Effector memory CD4-positive, alpha-beta T cell (primary cell): ENCODE data around the gene ZNF780A.
A peak's percentile ranks its signal among the peaks of the same experiment; 100 is the strongest.

Source experiments
- DNase-seq, 3 donors: peaks; one replicate each; pipeline ENCODE4 v3.0.0-alpha.2; 2020
- H3K27ac ChIP-seq: 2 replicates; pipeline ENCODE4 v1.7.0; 2013; ENCODE audit warnings: mild to moderate bottlenecking, low read length, moderate library complexity; ENCODE audit not compliant: insufficient read depth, poor library complexity, severe bottlenecking
- H3K27me3 ChIP-seq: replicated peaks from 2 replicates; pipeline ENCODE4 v1.7.0; 2013; ENCODE audit warnings: mild to moderate bottlenecking, low read length; ENCODE audit not compliant: insufficient read depth, control insufficient read depth, poor library complexity, severe bottlenecking
- H3K36me3 ChIP-seq: 2 replicates; pipeline ENCODE4 v1.7.0; 2013; ENCODE audit warnings: mild to moderate bottlenecking, low read length, moderate library complexity; ENCODE audit not compliant: control insufficient read depth, insufficient read depth
- H3K4me1 ChIP-seq: 2 replicates; pipeline ENCODE4 v1.7.0; 2013; ENCODE audit warnings: low read length, mild to moderate bottlenecking; ENCODE audit not compliant: control insufficient read depth, insufficient read depth, poor library complexity, severe bottlenecking
- H3K4me3 ChIP-seq: 2 replicates; pipeline ENCODE4 v1.7.0; 2013; ENCODE audit warnings: low read length, low read depth, mild to moderate bottlenecking; ENCODE audit not compliant: insufficient read depth, poor library complexity, severe bottlenecking
- H3K9me3 ChIP-seq: 2 replicates; pipeline ENCODE4 v1.7.0; 2013; ENCODE audit warnings: mild to moderate bottlenecking, low read length, moderate library complexity; ENCODE audit not compliant: control insufficient read depth

ZNF780A gene

GRCh38 chr19:40088299-40089047 is 2.3 kb downstream of the ZNF780A start:
- peaks cover 4% of the 10 kb centered on the region for H3K4me1 ChIP-seq
- no peak overlapping the region for H3K4me3 ChIP-seq
- no peak overlapping the region for H3K27ac ChIP-seq
- H3K9me3 ChIP-seq, result no peaks in the 10 kb centered on the region
- H3K27me3 ChIP-seq, result no peaks in the 10 kb centered on the region
- DNase-seq, result no peak
- peaks cover 12% of the 10 kb centered on the region for H3K36me3 ChIP-seq

DNA sequence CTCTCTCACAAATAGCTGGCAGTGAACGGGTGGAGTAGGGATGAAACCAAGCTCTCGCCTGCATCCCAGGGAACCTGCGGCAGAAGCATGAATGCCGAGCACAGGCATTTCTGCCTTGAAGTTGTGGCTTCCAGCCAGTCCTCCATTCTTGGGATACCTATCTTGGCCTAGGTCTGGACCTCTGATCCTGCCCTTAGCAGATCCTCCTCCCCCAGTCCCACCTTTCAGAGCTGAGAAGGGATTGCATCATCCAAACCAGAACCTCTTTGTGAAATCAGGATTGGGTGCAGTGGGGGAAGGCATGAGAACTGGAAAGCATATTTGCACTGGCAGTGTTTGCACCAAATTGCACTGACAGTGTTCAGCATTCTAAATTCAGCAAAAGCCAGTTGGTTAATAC is 5.8 kb downstream of the ZNF780A start:
- Histone ChIP-seq H3K4me1 (peaks cover 4% of the 10 kb centered on the region), H3K36me3 (peaks cover 46% of the 10 kb centered on the region), H3K27me3 (no peaks in the 10 kb centered on the region), H3K27ac (no peak overlapping the region), H3K4me3 (no peak overlapping the region), H3K9me3 (no peaks in the 10 kb centered on the region)
- DNase-seq, result no peak

DNA sequence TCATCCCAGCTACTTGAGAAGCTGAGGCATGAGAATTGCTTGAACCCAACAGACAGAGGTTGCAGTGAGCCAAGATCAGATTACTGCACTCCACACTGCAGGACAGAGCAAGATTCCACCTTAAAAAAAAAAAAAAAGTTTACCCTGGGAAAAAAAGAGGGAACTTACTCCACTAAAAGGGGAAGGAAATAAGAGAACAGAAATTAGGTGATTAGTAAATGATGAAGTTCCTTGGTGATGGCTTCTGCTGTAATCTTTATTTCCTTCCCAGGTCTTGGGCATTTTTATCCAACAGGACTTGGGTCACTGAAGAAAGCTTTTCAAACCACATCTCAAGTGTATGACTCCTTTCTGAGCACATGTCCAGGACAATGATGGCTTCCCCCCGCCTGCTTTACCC is 9.3 kb downstream of the ZNF780A start:
- no peaks in the 10 kb centered on the region for H3K4me1 ChIP-seq
- no peak overlapping the region for H3K27ac ChIP-seq
- no peak overlapping the region for H3K4me3 ChIP-seq
- no peak for DNase-seq
- no peaks in the 10 kb centered on the region for H3K27me3 ChIP-seq
- no peaks in the 10 kb centered on the region for H3K9me3 ChIP-seq
- H3K36me3 ChIP-seq, result peaks cover 77% of the 10 kb centered on the region

GRCh38 chr19:40080289-40080688 is 10.5 kb downstream of the ZNF780A start:
- Histone ChIP-seq H3K4me1 (no peaks in the 10 kb centered on the region), H3K9me3 (no peaks in the 10 kb centered on the region), H3K27ac (no peak overlapping the region), H3K4me3 (no peak overlapping the region), H3K36me3 (peaks cover 88% of the 10 kb centered on the region), H3K27me3 (no peaks in the 10 kb centered on the region)
- DNase-seq, result no peak

DNA sequence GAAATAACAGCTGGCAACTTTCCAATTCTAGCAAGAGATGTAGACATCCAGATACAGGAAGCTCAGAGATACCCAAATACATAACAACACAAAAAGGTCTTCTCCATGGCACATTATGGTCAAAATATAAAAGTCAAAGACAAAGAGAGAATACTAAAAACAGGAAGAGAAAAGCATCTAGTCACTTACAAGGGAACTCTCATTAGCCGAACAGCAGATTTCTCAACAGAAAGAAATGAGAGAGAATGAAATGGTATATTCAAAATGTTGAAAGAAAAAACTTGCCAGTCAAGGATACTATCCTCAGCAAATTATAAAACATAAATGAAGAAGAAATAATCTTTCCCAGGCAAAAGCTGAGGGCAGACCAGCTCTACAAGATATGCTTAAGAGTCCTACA is 12.4 kb downstream of the ZNF780A start:
- no peaks in the 10 kb centered on the region for H3K4me1 ChIP-seq
- no peaks in the 10 kb centered on the region for H3K27me3 ChIP-seq
- H3K4me3 ChIP-seq, result no peak overlapping the region
- no peaks in the 10 kb centered on the region for H3K9me3 ChIP-seq
- DNase-seq, result no peak
- no peak overlapping the region for H3K27ac ChIP-seq
- H3K36me3 ChIP-seq, result peaks cover 92% of the 10 kb centered on the region

DNA sequence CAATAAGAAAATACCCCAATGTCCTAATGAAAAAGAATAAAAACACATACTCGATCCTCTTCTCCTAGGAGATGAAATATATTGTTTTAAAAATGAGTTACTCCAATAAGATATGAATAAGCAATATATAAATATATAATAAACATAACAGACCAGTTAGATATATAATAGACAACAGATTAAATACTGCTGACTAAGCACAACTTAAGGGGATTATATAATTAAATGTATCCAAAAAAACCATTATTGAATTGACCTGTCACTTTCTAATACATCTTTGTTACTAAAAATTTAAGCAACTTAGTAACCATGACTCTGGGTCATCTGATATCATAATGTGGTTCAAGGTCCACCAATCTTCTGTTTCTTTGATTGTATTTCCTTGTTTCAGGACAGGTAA is 20.7 kb downstream of the ZNF780A start:
- DNase-seq, result no peak
- no peak overlapping the region for H3K4me3 ChIP-seq
- H3K36me3 ChIP-seq, result peaks cover 13% of the 10 kb centered on the region
- H3K27me3 ChIP-seq, result no peaks in the 10 kb centered on the region
- H3K4me1 ChIP-seq, result no peaks in the 10 kb centered on the region
- H3K9me3 ChIP-seq, result no peaks in the 10 kb centered on the region
- H3K27ac ChIP-seq, result no peak overlapping the region

DNA sequence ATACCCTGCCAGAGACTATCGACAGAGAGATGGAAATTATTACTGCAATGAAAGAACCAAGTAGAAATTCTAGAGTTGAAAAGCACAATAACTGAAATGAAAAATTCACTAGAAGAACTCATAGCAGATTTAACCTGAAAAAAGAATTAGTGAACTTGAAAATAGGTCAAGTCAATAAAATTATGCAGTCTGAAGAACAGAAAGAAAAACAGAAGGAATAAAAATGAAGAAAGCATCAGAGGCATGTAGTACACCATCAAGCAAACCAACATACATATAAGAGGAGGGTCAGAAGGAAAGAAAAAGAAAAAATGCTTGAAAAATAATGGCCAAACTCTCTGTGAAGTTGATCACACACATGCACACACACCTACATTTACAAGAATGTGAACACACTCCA is 31.1 kb downstream of the ZNF780A start:
- H3K4me3 ChIP-seq, result no peak overlapping the region
- no peak overlapping the region for H3K27ac ChIP-seq
- no peak for DNase-seq
- no peaks in the 10 kb centered on the region for H3K9me3 ChIP-seq
- H3K36me3 ChIP-seq, result no peaks in the 10 kb centered on the region
- H3K27me3 ChIP-seq, result no peaks in the 10 kb centered on the region
- peaks cover 8% of the 10 kb centered on the region for H3K4me1 ChIP-seq

- no peaks in the 10 kb centered on the region for H3K36me3 ChIP-seq
- no peak overlapping the region for H3K27ac ChIP-seq
- DNase-seq, result no peak
- no peaks in the 10 kb centered on the region for H3K27me3 ChIP-seq
- peaks cover 12% of the 10 kb centered on the region for H3K4me1 ChIP-seq
- H3K4me3 ChIP-seq, result no peak overlapping the region
- H3K9me3 ChIP-seq, result no peaks in the 10 kb centered on the region
Observed at GRCh38 chr19:40057166-40057565, 33.6 kb downstream of the ZNF780A start.

- H3K27me3 ChIP-seq, result no peaks in the 10 kb centered on the region
- H3K36me3 ChIP-seq, result no peaks in the 10 kb centered on the region
- H3K4me1 ChIP-seq, result peaks cover 12% of the 10 kb centered on the region
- no peaks in the 10 kb centered on the region for H3K9me3 ChIP-seq
- DNase-seq, result no peak
- peak overlapping the region; percentile 70 for H3K27ac ChIP-seq
- H3K4me3 ChIP-seq, result peak overlapping the region; percentile 78
Observed at GRCh38 chr19:40056505-40056904, 34.2 kb downstream of the ZNF780A start.

GRCh38 chr19:40055832-40056504 is 34.8 kb downstream of the ZNF780A start, which contains the start of gene ZNF780B:
TSS of gene ZNF780B (minus strand) at chr19:40056231. CDS start at chr19:40050332, 5,899 bp downstream.
- DNase-seq, result peak; percentile 34 to 50 (median 43)
- peak within 1 kb of the TSS; percentile 78 for H3K4me3 ChIP-seq
- H3K36me3 ChIP-seq, result no peaks in the 10 kb centered on the region
- H3K9me3 ChIP-seq, result no peaks in the 10 kb centered on the region
- H3K27me3 ChIP-seq, result no peaks in the 10 kb centered on the region
- peaks cover 12% of the 10 kb centered on the region for H3K4me1 ChIP-seq
- H3K27ac ChIP-seq, result peak within 1 kb of the TSS; percentile 70
